EH (cell line): ENCODE results near the gene UGT2B10.
"Not testable (repeated sequence)": the region's sequence is repeated elsewhere in the genome, so short reads cannot be mapped to it uniquely, and the experiment has no call there.

ENCODE experiments used
- DNase-seq: peaks from one replicate; pipeline ENCODE4 v3.0.0-alpha.2; 2015; ENCODE audit warnings: low read depth

Gene UGT2B10

DNA sequence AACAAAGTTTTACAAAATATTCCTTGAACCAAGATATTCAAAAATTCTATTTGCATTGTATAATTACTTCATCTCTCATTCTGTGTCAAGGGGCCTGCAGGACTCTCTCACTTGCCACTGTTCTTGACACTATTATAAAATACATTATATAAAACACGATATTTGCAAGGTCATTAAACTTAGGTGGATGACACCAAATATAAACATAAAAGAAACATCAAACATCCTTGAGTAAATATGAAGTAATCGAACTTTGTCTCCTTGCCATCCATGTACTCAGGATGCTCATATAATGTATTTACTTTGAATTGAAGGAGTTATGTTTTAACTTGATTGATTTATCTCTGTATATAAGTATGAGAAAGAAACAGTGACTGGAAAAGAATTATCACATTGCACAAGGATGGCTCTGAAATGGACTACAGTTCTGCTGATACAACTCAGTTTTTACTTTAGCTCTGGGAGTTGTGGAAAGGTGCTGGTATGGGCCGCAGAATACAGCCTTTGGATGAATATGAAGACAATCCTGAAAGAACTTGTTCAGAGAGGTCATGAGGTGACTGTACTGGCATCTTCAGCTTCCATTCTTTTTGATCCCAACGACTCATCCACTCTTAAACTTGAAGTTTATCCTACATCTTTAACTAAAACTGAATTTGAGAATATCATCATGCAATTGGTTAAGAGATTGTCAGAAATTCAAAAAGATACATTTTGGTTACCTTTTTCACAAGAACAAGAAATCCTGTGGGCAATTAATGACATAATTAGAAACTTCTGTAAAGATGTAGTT is at the start of gene UGT2B10:
TSS of gene UGT2B10 (plus strand) at position 378 of the 793 bp plus-strand sequence. CDS start at position 404, 26 bp downstream.
- DNase-seq: not testable (repeated sequence)

DNA sequence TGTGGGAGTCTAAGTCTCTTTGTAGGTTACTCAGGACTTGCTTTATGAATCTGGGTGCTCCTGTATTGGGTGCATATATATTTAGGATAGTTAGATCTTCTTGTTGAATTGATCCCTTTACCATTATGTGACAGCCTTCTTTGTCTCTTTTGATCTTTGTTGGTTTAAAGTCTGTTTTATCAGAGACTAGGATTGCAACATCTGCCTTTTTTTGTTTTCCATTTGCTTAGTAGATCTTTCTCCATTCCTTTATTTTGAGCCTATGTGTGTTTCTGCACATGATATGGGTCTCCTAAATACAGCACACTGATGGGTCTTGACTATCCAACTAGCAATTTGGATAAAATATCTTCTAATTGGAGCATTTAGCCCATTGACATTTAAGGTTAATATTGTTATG is 44.0 kb upstream of the UGT2B10 start:
- not testable (repeated sequence) for DNase-seq

DNA sequence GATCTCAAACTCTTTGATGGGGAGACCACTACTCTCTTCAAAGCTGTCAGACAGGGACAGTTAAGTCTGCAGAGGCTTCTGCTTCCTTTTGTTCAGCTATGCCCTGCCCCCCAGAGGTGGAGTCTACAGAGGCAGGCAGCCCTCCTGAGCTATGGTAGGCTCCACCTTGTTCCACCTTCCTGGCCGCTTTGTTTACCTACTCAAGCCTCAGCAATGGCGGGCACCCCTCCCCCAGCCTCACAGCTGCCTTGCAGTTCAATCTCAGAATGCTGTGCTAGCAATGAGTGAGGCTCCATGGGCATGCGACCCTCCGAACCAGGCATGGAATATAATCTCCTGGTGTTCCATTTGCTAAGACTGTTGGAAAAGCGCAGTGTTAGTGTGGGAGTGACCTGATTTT is 42.1 kb upstream of the UGT2B10 start:
- no peak for DNase-seq

DNA sequence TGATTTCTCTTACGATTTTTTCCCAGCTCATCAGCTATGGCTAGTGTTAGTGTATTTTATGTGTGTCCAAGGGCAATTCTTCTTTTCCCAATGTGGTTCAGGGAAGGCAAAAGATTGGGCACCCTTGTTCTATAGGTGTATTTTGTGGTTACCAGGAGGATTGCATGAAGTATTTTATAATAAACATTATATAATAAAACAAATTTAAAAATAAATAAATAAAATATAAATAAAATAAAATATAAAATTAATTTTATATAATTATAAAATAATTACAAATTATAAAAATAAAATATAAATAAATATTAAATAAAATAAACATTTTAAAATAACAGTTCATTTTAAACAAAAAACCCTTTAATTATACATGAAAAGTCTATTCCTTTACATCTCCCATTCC is 35.6 kb upstream of the UGT2B10 start:
- DNase-seq: no peak

DNA sequence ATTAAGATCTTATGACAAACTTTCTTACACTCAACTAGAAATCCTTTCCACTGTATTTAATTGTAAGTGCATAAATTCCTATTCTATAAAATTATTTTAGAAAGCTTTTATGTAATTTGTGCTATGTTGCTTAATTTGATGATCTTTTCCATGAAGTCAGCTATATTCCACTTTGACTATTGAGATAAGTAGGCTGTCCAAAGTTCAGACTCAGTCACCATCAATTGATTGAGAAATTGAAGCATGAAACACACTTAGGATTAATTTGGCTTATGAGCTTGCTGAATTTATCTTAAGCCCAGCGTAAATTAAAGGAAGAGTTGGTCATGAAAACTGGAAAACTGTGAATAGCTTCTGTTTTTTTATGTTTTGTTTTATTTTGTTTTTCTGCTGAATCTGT is 18.7 kb upstream of the UGT2B10 start:
- no peak for DNase-seq

DNA sequence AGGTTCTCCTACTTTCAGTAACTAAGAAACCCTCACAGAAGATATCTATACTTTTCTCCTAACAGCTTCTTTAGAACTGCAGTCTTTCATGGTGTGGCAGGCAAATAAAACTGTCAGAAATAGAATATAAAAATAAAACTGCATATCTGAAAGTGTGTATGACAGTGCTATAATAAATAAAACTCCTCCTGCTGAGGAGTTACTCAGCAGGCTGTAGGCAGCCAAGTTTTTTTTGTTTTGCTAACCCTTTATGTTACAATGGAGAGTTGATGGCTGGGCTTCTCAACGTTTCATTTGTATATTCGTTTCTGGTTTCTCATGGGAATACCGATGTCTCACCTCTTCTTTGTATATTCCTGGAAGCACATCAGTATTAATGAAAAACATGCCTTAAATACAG is 18.2 kb upstream of the UGT2B10 start:
- DNase-seq: no peak

DNA sequence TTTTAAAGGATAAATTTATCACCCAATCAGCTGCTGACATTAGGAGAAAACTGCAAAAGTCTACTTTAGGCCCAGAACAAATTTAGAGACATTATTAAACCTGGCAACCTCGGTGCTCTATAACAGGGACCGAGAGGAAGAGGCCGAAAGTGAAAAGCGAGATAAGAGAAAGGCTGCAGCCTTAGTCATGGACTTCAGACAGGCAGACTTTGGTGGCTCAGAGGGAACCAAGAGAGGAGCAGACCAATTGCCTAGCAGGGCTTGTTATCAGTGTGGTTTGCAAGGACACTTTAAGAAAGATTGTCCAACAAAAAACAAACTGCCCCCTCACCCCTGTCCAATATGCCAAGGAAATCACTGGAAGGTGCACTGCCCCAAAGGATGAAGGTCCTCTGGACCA is 12.8 kb upstream of the UGT2B10 start:
- DNase-seq: no peak

DNA sequence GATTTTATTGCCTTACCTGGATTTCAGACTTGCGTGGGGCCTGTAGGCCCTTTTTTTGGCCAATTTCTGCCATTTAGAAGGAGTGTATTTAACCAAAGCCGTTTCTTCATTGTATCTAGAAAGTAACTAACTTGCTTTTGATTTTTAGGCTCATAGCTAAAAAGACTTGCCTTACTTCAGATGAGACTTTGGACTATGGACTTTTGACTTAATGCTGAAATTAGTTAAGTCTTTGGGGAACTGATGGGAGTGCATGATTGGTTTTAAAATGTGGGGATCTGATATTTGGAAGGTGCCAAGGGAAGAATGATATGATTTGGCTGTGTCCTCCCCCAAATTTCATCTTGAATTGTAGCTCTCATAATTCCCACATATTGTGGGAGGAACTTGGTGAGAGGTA is 7.7 kb upstream of the UGT2B10 start:
- DNase-seq: no peak

DNA sequence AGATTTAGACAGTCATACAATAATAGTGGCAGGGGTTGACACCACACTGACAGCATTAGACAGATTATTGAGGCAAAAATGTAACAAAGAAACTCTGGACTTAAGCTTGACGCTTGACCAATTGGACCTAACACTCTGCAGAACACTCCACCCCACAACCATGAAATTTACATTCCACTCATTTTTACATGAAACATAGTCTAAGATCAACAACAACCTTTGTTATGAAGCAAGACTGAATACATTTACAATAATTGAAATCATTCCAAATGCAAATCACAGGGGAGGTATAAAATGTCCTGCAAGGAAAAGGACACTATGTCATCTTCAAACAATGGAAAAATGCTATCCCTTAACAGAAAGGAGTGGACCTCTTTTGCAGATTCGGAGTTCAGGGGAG is 4.9 kb upstream of the UGT2B10 start:
- no peak for DNase-seq

DNA sequence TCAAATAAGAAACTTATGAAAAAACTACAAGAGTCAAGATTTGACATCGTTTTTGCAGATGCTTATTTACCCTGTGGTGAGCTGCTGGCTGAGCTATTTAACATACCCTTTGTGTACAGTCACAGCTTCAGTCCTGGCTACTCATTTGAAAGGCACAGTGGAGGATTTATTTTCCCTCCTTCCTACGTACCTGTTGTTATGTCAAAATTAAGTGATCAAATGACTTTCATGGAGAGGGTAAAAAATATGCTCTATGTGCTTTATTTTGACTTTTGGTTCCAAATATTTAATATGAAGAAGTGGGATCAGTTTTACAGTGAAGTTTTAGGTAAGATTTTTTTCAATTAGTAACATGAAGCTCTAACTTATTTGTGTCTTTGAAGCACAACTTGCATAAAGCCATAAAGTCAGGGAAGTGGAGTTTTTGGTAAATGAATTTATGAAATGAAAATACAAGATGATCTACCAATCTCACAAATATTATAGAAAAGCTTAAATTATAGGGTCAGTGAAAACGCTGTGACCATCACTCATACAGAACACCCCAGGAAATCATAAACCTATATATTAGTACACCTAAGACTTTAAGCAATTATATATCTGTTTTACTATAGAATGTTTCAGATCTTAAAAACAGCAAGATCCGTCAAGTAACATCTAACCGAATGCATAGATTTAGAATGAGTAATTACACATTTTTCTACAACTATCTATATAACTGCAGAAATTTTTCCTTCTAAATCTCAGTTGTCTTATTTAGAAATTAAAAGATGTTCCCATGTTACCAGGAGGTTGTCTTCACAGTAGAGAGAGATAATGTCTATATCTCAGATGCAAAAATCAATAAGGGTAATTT is 844 bp downstream of the UGT2B10 start:
- DNase-seq: not testable (repeated sequence)

DNA sequence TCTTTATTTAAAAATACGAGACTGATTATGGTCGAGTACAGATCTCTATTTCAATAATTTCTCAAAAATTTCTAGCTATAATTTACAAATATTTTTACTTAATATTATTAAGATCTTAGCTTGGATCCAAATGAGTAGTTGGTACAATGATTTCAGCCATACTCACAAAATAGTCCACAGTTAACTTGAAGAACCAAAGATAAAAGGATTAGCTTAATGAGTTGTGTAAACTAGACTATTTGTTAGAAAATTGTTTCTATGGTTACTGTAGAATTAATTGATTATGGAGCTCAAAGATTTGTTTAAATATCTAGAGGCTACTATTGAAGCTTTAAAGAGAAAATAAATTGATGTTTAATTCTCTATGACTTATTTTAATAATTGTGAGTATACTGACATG is 1.6 kb downstream of the UGT2B10 start:
- DNase-seq: no peak

DNA sequence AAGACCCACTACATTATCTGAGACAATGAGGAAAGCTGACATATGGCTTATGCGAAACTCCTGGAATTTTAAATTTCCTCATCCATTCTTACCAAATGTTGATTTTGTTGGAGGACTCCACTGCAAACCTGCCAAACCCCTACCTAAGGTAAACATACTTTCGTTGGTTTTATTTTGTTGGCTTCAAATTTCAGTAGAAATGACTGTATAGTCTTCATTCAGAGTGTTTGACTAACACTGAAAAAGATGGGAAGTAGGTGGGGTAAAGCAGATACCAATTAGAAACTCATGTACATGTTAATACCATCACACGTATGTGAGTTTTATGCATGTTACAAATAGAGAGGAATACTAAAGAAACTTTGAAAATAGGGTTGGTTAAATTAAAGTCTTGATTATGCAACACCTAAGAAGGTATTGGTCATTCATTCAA is 2.3 kb downstream of the UGT2B10 start:
- DNase-seq: not testable (repeated sequence)

DNA sequence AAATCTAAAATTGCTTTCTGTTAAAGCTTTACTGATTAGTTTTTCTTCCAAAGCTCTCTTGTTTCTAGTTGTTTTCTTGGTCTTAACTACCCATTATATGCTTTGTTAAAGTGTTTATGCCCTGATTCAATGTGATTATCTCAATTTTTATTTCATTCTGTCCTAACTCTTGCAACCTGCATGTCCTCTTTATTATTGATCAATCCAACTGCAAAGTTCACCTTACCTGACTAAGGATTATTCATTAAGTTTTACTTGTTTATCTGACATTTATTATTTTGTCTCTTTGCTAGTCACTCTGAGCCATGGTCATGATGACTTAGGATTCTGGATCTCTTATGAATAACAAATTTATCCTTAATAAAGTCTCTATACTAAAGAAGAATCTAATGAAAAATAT is 15.8 kb downstream of the UGT2B10 start:
- no peak for DNase-seq

DNA sequence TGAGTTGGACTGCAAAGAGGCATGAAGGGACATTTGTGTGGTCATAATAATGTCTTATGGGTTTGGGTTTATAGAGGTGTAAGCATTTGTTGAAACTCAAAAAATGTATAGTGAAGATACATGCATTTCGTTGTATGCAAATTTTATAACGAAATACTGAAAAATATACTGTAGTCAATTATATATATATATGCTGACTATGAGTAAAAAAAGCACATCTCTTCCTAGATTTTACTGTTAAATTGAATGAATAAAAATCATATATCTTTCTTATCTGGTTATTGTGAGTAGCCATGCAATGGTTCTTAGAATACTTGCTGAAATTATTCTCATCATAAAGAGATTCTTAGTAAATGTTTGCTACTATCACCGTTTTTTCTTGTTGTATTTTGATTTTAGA is 34.5 kb downstream of the UGT2B10 start:
- no peak for DNase-seq

DNA sequence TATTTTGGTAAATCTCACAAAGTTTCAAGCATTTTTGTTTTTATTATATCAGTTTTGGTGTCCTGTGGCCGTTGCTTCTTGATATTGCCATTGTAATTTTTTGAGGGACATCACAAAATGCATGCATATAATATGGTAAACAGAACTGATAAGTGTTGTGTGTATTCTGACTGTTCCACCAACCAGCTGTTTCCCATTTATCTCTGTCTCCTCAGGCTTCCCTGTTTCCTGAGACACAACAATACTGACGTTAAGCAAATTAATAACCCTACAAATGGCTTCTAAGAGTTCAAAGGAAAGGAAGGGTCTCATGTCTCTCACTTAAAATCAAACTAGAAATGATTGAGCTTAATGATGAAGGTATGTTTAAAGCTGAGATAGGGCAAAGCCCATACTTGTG is 40.0 kb downstream of the UGT2B10 start:
- no peak for DNase-seq

DNA sequence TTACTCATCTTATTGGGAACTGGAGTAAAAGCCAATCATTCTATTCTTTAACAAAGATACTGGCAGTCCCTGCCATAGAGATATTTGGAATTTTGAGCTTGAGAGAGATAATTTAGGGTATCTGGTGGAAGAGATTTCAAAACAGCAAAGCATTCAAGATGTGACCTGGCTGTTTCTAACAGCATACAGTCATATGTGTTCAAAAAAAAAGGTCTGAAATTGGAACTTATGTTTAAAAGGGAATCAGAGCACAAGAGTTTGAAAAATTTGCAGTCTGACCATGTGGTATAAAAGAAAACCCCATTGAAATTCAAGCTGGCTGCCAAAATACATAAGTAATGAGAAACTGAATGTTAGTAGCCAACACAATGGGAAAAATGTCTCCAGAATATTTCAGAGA is 42.2 kb downstream of the UGT2B10 start:
- no peak for DNase-seq

DNA sequence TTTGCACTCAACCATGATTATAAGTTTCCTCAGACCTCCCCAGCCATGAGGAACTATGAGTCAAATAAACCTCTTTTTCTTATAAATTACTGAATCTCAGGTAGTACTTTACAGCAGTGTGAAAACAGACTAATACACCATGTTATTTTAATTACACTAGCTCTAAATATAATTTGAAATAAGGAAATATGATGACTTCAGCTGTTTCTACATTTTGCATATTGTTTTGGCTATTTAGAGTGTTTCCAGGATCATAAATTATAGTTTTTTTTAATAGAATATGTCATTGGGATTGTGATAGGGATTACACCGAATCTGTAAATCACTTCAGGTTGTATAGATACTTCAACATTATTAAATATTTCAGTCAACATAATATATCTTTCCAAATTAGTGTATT is 43.9 kb downstream of the UGT2B10 start:
- DNase-seq: no peak

DNA sequence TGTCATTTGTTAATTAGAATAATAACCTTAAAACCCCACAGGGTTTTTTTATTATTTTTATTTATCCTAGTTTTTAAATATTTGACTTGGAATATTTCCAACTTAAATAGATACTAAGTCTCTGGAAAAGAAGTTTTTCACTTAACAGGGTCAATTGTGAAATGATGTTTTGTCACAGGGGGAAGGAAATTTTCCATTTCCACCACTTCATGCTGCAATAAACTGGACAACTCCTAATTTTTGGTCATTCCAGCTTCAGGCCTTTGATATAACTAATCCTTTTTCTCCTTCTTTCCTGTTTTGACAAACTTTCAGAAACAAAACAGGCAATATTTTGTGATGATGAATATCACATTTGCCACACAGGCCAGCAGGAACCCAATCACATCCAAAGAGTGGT is 45.3 kb downstream of the UGT2B10 start:
- no peak for DNase-seq

DNA sequence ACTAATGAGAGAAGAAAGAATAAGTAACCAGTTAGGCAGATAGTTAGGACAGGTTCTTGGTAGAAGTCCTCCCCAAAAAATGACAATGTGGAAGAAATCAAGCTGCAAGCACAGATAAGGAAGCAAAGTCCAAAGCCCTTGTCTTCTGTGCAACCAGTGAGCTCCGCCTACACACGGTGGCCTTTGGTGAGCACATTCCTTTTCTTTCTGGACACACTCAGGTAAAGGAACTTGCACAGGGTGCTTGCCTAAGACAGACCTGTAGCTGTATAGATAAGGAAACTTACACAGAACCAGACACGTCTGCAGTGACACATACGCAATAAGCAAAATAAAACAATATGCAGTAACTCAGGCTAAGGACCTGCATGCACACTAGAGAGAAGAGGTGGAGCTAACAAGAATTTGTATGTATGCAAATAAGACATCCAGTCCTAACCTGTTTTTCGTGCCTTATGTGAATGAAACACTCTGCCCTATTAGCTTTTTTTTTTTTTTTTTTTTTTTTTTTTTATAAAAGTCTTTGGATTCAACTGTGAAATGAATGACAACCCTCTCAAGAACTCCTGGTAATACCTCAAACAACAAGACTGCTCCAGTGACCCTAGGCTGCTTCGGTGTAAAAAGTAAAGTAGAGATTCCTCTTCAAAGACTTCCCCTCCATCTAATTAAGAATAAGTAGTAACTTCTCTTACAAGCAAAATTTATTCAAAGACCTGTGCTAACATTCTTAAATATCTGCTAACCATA is 48.8 kb downstream of the UGT2B10 start:
- no peak for DNase-seq

DNA sequence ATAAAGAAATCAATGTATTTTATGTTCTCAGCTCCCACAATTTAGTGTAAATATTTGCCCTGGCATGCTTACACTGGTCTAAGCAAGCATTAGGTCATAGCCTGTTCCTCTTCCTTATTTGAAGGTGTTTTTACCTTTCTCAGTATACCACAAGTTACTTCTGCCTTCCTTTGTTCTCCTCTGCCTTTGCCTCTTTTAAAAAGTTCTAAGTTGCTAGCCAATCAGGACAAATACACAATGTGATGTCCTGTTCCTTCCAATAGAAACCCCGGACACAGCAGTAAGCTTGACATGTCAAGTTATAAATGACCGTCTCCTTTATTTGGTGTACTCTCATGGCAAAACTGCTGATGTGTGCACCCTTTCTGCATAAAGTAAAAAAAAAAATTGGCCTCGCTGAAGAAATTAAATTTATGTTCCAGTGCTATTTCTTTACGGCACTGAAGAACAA is 49.4 kb downstream of the UGT2B10 start:
- no peak for DNase-seq

DNA sequence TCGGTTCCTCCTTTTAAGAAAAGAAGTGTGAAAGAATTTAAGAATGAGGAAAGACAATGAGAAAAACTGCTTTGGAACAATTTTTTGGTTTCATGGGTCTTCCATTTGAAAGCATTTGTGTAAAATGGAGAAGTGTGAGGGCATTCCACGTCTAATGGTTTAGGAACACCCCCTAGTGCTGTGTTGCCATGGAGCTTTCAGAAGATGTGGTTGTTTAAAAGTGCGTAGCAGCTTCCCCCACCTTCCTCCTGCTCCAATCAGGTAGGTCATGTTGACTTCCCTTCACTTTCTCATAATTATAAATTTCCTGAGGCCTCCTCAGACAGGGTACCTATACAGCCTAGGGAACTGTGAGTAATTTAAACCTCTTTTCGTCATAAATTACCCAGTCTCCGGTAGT is 50.0 kb downstream of the UGT2B10 start:
- no peak for DNase-seq

DNA sequence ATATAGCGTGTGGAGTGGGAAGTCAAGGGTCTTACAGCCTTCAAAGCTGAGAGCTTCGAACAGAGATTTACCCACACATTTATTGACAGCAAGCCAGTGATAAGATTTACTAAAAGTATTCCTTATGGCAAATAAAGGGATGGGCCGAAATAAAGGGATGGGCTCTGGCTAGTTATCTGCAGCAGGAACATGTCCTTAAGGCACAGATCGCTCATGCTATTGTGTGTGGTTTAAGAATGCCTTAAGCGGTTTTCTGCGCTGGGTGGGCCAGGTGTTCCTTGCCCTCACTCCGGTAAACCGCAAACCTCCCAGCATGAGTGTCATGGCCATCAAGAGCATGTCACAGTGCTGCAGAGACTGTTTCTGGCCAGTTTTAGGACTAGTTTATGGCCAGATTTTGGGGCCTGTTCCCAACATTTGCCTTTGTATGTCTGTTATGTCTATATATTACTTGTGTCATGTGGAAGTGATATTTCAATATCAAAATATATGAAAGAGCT is 53.5 kb downstream of the UGT2B10 start:
- no peak for DNase-seq
